Measurements from ENCODE around the gene AMD1. TPM values are rescaled to one million over a fixed set of nuclear protein-coding genes. Genes with fewer than 3 reads are reported as not detected.

Gene AMD1
- total RNA-seq, 4 donors from 2014 or later = 33.5 to 57.1 (median 45.1) TPM

DNA sequence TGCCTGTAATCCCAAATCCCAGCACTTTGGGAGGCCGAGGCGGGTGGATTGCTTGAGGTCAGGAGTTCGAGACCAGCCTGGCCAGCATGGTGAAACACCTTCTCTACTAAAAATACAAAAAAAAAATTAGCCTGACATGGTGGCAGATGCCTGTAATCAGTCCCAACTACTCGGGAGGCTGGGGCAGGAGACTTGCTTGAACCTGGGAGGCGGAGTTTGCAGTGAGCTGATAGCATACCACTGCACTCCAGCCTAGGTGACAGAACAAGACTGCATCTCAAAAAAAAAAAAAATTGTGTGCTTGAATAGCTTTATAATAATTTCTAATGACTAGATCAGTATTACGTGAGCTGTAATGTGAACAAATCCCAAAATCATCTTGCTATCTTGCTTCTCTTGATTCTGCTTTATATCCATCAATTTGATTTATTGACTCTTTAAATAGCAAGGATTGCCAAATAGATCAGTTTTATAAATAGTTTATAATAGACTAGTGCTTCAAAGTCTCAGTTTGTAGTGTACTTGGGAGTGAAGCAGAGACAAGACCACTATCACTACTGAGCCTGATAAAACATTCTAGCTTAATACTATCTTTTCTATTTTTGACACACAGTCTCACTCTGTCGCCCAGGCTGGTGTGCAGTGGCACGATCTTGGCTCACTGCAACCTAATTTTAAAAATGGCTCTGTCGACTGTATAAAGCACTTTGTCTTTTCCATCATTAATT lies 7.1 kb downstream of the AMD1 start:
- ATAC-seq (no peak), DNase-seq (no peak)
- Histone ChIP-seq H3K4me3 (no peak overlapping the region), H3K27me3 (no peaks in the 10 kb centered on the region), H3K36me3 (no peaks in the 10 kb centered on the region), H3K27ac (no peak overlapping the region), H3K9me3 (no peaks in the 10 kb centered on the region), H3K4me1 (peaks cover 55 to 71% of the 10 kb centered on the region in 2 donors)
- in situ Hi-C loops (cut with MboI; ENCODE audit: low sequenced_read_pairs in 4 of 4) (loop anchor here in 2 of 4 donors (5.0 to 10.0 kb wide), 3 partner anchors 64 to 197 kb away; partner anchors contain the start of gene CDK19 (in 1 of the 2)), intact Hi-C loops (cut with DNase I; ENCODE audit: low total_unique reads) (no loop called here)
- TF ChIP-seq, protein P1, sequence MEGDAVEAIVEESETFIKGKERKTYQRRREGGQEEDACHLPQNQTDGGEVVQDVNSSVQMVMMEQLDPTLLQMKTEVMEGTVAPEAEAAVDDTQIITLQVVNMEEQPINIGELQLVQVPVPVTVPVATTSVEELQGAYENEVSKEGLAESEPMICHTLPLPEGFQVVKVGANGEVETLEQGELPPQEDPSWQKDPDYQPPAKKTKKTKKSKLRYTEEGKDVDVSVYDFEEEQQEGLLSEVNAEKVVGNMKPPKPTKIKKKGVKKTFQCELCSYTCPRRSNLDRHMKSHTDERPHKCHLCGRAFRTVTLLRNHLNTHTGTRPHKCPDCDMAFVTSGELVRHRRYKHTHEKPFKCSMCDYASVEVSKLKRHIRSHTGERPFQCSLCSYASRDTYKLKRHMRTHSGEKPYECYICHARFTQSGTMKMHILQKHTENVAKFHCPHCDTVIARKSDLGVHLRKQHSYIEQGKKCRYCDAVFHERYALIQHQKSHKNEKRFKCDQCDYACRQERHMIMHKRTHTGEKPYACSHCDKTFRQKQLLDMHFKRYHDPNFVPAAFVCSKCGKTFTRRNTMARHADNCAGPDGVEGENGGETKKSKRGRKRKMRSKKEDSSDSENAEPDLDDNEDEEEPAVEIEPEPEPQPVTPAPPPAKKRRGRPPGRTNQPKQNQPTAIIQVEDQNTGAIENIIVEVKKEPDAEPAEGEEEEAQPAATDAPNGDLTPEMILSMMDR (IDR thresholded peaks at IDR 0.05 in 4 of 5, conservative IDR thresholded peaks at IDR 0.05 in 1 of 5) = no peak
- TF ChIP-seq POLR2A (IDR thresholded peaks at IDR 0.05) = no peak

DNA sequence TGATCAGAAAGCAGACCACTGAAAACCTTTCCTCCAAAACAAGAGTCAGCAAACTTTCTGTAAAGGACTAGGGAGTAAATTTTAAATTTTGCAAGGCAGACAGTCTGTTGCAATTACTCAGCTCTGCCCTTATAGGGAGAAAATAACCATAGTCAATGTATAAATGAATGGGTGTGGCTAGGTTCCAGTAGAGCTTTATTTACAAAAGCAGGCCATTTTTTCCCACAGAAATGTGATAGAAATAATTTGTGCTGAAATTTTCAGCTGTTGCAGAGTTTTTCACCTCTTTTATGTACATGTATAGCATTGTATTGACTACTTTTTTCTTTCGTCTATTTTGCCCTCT lies 7.7 kb downstream of the AMD1 start:
- peaks cover 50 to 65% of the 10 kb centered on the region in 2 donors for H3K4me1 ChIP-seq
- no peak for DNase-seq

DNA sequence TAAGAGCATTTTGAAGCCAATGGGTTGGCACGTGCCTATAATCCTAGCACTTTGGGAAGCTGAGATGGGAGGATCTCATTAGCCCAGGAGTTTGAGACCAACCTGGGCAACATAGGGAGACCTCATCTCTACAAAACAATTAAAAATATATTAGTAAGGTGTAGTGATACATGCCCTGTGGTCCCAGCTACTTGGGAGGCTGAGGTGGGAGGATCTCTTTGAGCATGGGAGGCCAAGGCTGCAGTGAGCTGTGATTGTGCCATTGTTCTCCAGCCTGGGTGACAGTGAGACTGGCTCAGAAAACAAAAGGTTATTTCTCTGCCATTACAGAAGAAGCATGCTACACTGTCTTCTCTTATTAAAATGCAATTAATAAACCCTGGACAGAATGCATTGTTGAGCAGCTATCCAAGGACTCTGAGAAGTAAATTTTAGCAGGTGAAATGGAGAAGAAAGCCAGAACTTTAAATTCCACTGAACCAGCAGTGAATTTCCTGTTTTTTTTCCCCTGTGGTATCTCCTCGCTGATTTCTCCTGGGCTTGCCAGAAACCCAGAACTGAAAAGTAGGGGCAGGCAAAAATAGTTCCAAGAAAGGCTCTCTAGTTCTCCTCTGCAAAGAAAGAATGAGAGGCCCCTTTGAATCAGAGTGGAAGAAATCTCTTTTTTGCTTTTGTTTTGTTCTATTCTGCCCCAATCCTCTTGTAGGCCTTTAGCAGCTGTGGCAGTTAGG lies 8.4 kb downstream of the AMD1 start:
- intact Hi-C loops (cut with DNase I; ENCODE audit: low total_unique reads) (no loop called here), in situ Hi-C loops (cut with MboI; ENCODE audit: low sequenced_read_pairs in 4 of 4) (loop anchor here in 2 of 4 donors (5.0 to 10.0 kb wide), 3 partner anchors 66 to 198 kb away; partner anchors contain the start of gene CDK19 (in 1 of the 2))
- TF ChIP-seq, protein P1 (IDR thresholded peaks at IDR 0.05 in 4 of 5, conservative IDR thresholded peaks at IDR 0.05 in 1 of 5) = no peak
- no peak for TF ChIP-seq POLR2A (IDR thresholded peaks at IDR 0.05)
- Histone ChIP-seq H3K4me1 (peaks cover 42 to 58% of the 10 kb centered on the region in 2 donors), H3K27ac (no peak overlapping the region), H3K4me3 (no peak overlapping the region), H3K27me3 (no peaks in the 10 kb centered on the region), H3K9me3 (no peaks in the 10 kb centered on the region), H3K36me3 (no peaks in the 10 kb centered on the region)
- ATAC-seq (no peak), DNase-seq (no peak)

More for the DNA sequence above, 7.7 kb downstream of the AMD1 start:
- TF ChIP-seq POLR2A (IDR thresholded peaks at IDR 0.05) = no peak
- TF ChIP-seq, protein P1 (IDR thresholded peaks at IDR 0.05 in 4 of 5, conservative IDR thresholded peaks at IDR 0.05 in 1 of 5) = no peak
- no peaks in the 10 kb centered on the region for H3K9me3 ChIP-seq
- no peaks in the 10 kb centered on the region for H3K36me3 ChIP-seq
- H3K27me3 ChIP-seq = no peaks in the 10 kb centered on the region
- ATAC-seq = no peak
- H3K4me3 ChIP-seq = no peak overlapping the region
- in situ Hi-C loops (cut with MboI; ENCODE audit: low sequenced_read_pairs in 4 of 4) (loop anchor here in 2 of 4 donors (5.0 to 10.0 kb wide), 3 partner anchors 65 to 197 kb away; partner anchors contain the start of gene CDK19 (in 1 of the 2)), intact Hi-C loops (cut with DNase I; ENCODE audit: low total_unique reads) (no loop called here)
- no peak overlapping the region for H3K27ac ChIP-seq

DNA sequence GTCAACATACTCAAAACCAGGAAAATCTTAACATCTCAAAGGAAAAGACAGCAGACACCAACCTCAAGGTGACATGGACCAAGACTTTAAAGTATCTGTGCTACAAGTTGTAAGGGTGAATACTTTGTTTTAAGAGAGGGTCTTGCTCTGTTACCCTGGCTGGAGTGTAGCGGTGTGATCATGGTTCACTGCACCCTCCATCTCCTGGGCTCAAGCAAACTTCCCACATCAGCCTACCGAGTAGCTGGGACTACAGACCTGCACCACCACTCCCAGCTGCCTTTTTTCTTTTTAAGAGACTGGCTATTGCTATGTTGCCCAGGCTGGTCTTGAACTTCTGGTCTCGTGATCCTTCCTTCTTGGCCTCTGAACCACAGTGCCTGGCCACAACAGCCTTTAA lies 9.7 kb downstream of the AMD1 start:
- intact Hi-C loops (cut with DNase I; ENCODE audit: low total_unique reads) (no loop called here), in situ Hi-C loops (cut with MboI; ENCODE audit: low sequenced_read_pairs in 4 of 4) (loop anchor here in 2 of 4 donors (5.0 to 10.0 kb wide), 3 partner anchors 67 to 200 kb away; partner anchors contain the start of gene CDK19 (in 1 of the 2))
- ATAC-seq (no peak), DNase-seq (no peak)
- H3K36me3 ChIP-seq = no peaks in the 10 kb centered on the region
- H3K9me3 ChIP-seq = no peaks in the 10 kb centered on the region
- no peak for TF ChIP-seq POLR2A (IDR thresholded peaks at IDR 0.05)
- TF ChIP-seq, protein P1 (IDR thresholded peaks at IDR 0.05 in 4 of 5, conservative IDR thresholded peaks at IDR 0.05 in 1 of 5) = no peak
- H3K4me1 ChIP-seq = peaks cover 29 to 46% of the 10 kb centered on the region in 2 donors
- no peak overlapping the region for H3K27ac ChIP-seq
- no peak overlapping the region for H3K4me3 ChIP-seq
- no peaks in the 10 kb centered on the region for H3K27me3 ChIP-seq
